GM18508 (cell line): ENCODE measurements around the gene TIGD7.

Experiments used
- ATAC-seq: cut with Tn5 transposase; IDR thresholded peaks from one replicate; pipeline ENCODE4 v1.9.1; 2021; ENCODE audit warnings: moderate number of reproducible peaks; ENCODE audit not compliant: insufficient read depth, unreplicated experiment

Gene TIGD7

GRCh38 chr16:3249451-3249850 lies 55.8 kb downstream of the TIGD7 start:
- no peak for ATAC-seq

DNA sequence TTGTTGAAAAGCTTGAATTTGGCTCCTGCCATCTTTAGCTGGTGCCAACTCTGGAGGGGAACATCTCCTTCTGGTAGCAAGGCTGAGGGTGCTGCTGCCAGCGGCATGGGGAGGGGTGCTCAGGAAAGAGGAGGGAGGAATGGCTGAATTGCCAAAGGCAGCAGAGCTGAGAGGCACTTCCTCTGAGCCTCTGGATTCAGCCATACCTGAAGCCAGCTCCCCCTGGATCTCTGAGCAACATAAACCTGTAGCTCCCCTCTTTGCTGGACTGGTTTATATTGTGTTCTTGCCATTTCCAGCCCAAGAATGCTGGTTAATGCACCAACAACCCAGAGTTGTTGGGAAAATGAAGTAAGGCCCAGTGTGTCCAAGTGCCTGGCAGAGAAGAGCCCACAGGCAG lies 56.2 kb downstream of the TIGD7 start:
- no peak for ATAC-seq
